Stimulated activated CD4-positive, alpha-beta T cell treated with anti-CD3 and anti-CD28 coated beads, Interleukin-4, amount 100 ng/mL, for 24 hours (primary cell): ENCODE results near the gene ZBTB17.
"Not testable (repeated sequence)": the region's sequence is repeated elsewhere in the genome, so short reads cannot be mapped to it uniquely, and the experiment has no call there.

Source experiments
- DNase-seq: peaks from one replicate; pipeline ENCODE4 v3.0.0-alpha.2; 2020

ZBTB17 gene

GRCh38 chr1:16010837-16011236, 34.9 kb upstream of the ZBTB17 start:
- DNase-seq = no peak

GRCh38 chr1:16009678-16010077, 33.8 kb upstream of the ZBTB17 start:
- no peak for DNase-seq

- DNase-seq = peak; percentile 82
Observed at GRCh38 chr1:16009030-16009460, 33.1 kb upstream of the ZBTB17 start.

GRCh38 chr1:16007671-16008341, 31.9 kb upstream of the ZBTB17 start:
- no peak for DNase-seq

- DNase-seq = peak; percentile 21
Observed at GRCh38 chr1:16006552-16007485, 30.9 kb upstream of the ZBTB17 start.

- no peak for DNase-seq
Observed at GRCh38 chr1:16006010-16006409, 30.1 kb upstream of the ZBTB17 start.

- no peak for DNase-seq
Observed at GRCh38 chr1:16005597-16005996, 29.7 kb upstream of the ZBTB17 start.

GRCh38 chr1:16001274-16001673, 25.4 kb upstream of the ZBTB17 start:
- not testable (repeated sequence) for DNase-seq

GRCh38 chr1:15998929-15999328, 23.0 kb upstream of the ZBTB17 start:
- DNase-seq = no peak

GRCh38 chr1:15997637-15998280, 21.9 kb upstream of the ZBTB17 start:
- no peak for DNase-seq

GRCh38 chr1:15997076-15997585, 21.2 kb upstream of the ZBTB17 start:
- DNase-seq = no peak

GRCh38 chr1:15994590-15995351, 18.9 kb upstream of the ZBTB17 start:
- peak; percentile 53 for DNase-seq

GRCh38 chr1:15994081-15994480, 18.2 kb upstream of the ZBTB17 start:
- DNase-seq = no peak

- DNase-seq = no peak
Observed at GRCh38 chr1:15993666-15994065, 17.8 kb upstream of the ZBTB17 start.

- DNase-seq = no peak
Observed at GRCh38 chr1:15992582-15993500, 16.9 kb upstream of the ZBTB17 start.

GRCh38 chr1:15992187-15992553, 16.3 kb upstream of the ZBTB17 start:
- no peak for DNase-seq

- no peak for DNase-seq
Observed at GRCh38 chr1:15991427-15992186, 15.7 kb upstream of the ZBTB17 start.

- no peak for DNase-seq
Observed at GRCh38 chr1:15989776-15990175, 13.9 kb upstream of the ZBTB17 start.

- no peak for DNase-seq
Observed at GRCh38 chr1:15988856-15989736, 13.2 kb upstream of the ZBTB17 start.
